Activated T-cell treated with anti-CD3 and anti-CD28 coated beads for 48 hours (primary cell): ENCODE results near the gene MRPL20.
"Not testable (repeated sequence)": the region's sequence is repeated elsewhere in the genome, so short reads cannot be mapped to it uniquely, and the experiment has no call there.

Experiments
- DNase-seq: peaks from one replicate; pipeline ENCODE4 v3.0.0-alpha.2; 2020; ENCODE audit warnings: low read depth

MRPL20 gene

GRCh38 chr1:1437033-1437903 is 30.2 kb upstream of the MRPL20 start:
- DNase-seq: no peak

- no peak for DNase-seq
These were observed 29.5 kb upstream of the MRPL20 start for GRCh38 chr1:1436630-1437032.

GRCh38 chr1:1435911-1436629 is 29.0 kb upstream of the MRPL20 start:
- DNase-seq: no peak

DNA sequence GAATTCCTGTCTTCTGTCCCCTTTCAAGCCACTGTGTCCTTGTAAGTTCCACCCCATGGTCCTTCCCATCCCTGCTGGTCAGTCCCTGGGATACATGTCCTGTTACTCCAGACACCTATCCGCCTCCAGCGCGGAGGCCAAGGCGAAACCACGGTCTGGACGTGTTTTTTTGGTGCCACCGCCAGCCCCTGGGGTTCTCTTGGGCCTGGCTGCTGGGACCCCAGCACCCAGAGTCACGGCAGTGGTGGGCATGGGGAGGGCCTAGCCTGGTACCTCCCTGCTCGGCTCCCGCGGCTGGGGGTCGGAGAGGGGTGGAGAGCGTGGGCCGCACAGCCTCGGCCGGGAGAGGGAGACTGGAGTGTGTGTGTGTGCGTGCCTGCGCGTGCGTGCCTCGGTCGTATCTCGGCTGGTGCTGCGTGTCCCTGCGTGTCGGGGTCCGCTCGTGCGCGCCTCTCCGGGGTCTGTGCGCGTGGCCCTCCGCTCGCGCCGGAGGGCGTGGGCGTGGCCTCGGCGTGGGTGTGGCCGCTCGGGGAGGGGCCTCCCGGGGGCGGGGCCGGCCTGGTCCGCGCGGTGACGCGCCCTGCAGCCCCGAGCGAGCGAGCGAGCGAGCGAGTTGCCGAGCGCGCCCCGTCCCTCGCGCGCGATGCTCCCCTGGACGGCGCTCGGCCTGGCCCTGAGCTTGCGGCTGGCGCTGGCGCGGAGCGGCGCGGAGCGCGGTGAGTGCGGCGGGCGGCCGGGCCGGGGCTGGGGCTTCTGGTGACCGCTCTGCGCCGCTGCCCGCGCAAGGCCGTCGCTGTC is 28.2 kb upstream of the MRPL20 start, which contains the start of gene VWA1:
TSS of gene VWA1 (plus strand) at position 585 of the 798 bp plus-strand sequence. CDS start at position 644, 59 bp downstream.
- DNase-seq: peak; percentile 76

DNA sequence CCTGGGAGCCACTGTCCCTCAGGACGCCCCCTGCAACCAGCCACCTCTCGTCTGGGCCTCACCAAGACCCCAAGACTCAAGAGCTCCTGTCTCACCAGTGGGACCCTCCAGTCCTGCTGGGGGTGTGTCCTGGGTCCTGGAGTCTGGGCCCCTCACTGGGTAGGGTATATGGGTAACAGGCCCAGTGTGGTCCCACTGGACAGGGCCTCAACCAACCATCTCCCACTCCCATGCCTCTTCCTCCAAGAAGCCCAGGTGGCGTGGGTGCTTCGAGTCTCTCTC is 27.7 kb upstream of the MRPL20 start:
- DNase-seq: no peak

DNA sequence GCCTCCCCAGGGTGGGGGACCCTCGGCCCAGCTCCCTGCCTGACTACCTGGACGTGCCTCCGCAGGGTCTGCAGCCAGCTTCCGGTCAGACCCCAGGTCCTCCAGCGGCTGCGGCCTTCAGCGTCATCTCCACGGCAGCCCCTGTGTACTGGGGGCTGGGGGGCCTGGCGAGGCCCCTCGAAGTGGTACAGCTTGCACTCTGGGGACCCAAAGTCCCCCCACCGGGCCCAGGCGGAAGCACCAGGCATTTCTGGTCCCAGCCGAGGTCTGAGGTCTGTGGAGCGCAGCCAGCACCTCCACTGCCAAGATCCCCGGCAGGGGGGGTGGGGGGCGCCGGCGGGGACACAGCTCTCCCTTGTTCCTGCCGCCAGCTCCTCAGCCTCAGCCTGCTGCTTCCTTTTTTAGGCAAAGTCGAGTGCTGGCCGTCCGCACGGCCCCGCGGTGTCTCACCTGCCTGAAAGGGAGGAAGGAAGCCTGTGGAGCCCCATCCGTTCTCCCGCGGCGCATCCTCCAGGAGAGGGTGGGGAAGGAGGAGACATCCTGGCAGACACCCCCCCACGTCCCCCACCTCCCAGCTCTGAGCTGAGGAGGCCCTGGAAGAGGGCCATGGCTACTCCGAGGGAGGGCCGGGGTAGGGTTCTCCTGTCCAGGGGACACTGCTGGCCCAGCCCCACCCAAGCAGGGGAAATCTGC is 27.2 kb upstream of the MRPL20 start:
- DNase-seq: no peak

DNA sequence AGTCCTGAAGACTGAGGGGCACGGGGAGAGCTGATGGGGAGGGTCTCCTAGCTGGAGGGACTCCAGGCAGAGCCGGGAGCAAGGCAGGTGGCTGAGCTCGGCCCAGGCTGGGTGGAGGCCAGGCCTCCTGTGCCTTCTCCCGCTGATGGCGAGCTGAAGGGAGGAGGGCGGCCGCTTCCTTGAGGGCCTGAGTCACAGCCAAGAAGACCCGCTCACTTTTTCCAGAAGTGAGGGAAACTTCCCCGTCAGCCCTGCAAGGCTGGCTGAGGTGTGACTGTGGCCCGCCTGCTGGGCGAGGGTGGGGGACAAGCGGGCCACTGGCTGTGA is 26.7 kb upstream of the MRPL20 start:
- peak; percentile 64 for DNase-seq

- DNase-seq: no peak
These were observed 26.1 kb upstream of the MRPL20 start for GRCh38 chr1:1432951-1433803.

GRCh38 chr1:1432274-1432950 is 25.3 kb upstream of the MRPL20 start:
- DNase-seq: no peak

- no peak for DNase-seq
These were observed 24.8 kb upstream of the MRPL20 start for GRCh38 chr1:1431845-1432273.

- DNase-seq: no peak
These were observed 24.1 kb upstream of the MRPL20 start for GRCh38 chr1:1430992-1431844.

- DNase-seq: no peak
These were observed 23.3 kb upstream of the MRPL20 start for GRCh38 chr1:1430114-1430982.

DNA sequence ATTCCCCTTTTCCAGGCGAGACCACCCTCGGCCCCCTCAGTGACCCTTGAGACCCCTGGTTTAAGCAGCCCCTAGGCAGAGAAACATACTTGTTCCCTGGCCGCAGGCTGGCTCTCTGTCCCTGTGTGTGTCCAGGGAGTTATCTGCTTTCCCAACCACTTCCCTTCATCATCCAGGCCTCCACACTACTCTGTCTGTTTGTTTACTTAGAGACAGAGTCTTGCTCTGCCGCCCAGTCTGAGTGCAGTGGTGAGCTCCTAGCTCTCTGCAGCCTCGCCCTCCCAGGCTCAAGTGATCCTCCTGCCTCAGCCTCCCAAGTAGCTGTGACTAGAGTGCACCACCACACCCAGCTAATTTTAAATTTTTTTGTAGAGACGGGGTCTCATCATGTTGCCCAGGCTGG is 22.6 kb upstream of the MRPL20 start:
- no peak for DNase-seq

GRCh38 chr1:1428967-1429366 is 21.9 kb upstream of the MRPL20 start:
- DNase-seq: not testable (repeated sequence)

DNA sequence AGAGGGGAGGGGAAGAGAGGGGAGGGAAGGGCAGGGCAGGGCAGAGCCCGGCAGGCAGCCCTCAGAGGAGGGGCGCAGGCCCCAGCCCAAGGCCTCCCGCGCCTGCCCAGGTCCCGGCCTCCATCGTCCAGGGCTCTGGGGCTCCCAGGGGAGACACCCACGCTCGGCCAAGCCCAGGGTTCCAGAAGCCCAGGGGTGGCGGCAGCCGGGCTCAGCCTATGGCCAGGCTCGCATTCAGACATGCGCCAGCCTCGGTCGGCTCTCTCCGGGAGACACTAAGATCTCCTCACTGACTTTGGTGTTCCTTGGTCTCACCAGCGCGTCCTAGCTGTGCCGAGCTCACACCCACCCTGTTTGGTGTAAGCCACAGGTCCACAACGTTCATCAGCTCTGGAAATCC is 21.1 kb upstream of the MRPL20 start:
- no peak for DNase-seq

DNA sequence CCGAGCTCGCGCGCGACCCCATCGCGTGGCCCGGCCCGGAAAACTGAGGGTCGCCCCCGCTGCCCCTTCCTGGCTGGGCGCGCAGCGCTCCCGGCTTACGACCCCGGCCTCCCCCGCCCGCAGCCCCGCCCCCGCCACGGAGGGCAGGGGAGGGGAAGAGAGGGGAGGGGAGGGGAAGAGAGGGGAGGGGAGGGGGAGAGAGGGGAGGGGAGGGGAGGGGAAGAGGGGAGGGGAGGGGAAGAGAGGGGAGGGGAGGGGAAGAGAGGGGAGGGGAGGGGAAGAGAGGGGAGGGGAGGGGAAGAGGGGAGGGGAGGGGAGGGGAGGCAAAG is 20.7 kb upstream of the MRPL20 start:
- no peak for DNase-seq

DNA sequence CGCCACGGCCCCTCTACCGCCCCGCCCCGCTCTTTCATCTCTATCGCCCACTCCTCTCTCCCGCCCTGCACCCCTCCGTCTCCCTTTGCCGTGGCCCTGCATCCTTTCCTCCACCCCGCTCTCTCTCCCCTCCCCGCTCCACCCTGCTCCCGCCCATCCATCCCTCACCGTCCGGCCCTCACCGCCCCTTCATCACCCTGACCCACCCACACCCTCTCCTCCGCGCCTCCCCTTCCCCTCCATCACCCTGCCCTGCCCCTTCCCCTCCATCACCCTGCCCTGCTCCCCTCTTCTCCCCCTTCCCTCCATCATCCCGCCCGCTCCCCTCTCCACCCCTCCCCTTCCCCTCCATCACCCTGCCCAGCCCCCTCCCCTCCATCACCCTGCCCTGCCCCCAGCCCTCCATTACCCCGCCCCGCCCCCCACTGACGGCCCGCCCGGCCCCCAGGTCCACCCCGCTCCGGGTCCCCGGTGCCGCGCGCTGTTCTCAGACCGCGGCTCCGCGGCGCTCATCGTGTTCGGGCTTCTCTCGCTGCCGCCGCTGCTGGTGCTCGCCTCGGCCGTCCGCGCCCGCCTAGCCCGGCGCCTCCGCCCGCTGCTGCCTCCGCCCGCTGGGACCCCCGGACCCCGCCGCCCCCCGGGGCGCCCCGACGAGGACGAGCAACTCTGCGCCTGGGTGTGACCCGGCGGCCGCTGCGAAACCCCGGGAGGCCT is 20.2 kb upstream of the MRPL20 start:
- DNase-seq: no peak

- no peak for DNase-seq
These were observed 19.5 kb upstream of the MRPL20 start for GRCh38 chr1:1426496-1427105.
